ENCODE data around the gene RACGAP1.

RACGAP1 gene

DNA sequence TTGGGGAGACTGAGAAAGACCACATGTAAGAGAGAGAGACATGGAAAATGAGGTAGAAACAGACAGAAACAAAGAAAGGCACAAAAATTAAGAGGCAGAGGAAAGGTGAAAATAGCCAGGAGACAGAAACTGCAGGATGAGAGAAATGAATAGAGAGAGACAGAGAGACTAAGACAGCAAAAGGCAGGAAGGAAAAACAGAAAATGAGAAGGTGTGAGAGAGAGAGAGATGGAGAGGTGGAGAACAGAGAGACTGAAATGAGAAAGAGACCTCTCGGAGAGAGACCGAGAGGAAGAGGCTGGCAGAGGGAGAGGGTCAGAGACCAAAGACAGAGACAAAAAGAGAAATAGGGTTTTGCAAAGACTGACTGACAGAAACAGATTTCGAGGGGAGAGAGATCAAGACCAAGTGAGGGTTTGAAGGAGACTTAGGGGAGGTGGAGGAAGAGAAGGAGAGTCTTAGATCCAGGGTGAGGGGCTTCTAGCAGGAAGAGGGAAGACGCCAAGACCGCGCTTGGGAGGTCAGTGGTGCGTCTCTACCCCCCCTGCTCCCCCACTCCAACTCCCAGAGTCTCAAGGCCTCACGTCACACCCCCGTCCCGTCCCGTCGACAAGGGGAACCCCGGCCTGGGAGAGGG, 64.7 kb downstream of the RACGAP1 start:
- in situ Hi-C loops (cut with MboI; ENCODE audit: low sequenced_read_pairs, unreplicated experiment), result no loop called here
- DNase-seq (ENCODE audit: low spot score), result no peak
- TF ChIP-seq, protein P1, sequence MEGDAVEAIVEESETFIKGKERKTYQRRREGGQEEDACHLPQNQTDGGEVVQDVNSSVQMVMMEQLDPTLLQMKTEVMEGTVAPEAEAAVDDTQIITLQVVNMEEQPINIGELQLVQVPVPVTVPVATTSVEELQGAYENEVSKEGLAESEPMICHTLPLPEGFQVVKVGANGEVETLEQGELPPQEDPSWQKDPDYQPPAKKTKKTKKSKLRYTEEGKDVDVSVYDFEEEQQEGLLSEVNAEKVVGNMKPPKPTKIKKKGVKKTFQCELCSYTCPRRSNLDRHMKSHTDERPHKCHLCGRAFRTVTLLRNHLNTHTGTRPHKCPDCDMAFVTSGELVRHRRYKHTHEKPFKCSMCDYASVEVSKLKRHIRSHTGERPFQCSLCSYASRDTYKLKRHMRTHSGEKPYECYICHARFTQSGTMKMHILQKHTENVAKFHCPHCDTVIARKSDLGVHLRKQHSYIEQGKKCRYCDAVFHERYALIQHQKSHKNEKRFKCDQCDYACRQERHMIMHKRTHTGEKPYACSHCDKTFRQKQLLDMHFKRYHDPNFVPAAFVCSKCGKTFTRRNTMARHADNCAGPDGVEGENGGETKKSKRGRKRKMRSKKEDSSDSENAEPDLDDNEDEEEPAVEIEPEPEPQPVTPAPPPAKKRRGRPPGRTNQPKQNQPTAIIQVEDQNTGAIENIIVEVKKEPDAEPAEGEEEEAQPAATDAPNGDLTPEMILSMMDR (IDR thresholded peaks at IDR 0.05; ENCODE audit: borderline replicate concordance, control extremely low read depth, extremely low read depth, insufficient read depth, missing control alignments), result no peak

- DNase-seq (ENCODE audit: low spot score), result no peak
- TF ChIP-seq, protein P1 (IDR thresholded peaks at IDR 0.05; ENCODE audit: borderline replicate concordance, control extremely low read depth, extremely low read depth, insufficient read depth, missing control alignments), result no peak
- in situ Hi-C loops (cut with MboI; ENCODE audit: low sequenced_read_pairs, unreplicated experiment), result no loop called here
Measured at GRCh38 chr12:49959685-49960473, 65.4 kb downstream of the RACGAP1 start.

DNA sequence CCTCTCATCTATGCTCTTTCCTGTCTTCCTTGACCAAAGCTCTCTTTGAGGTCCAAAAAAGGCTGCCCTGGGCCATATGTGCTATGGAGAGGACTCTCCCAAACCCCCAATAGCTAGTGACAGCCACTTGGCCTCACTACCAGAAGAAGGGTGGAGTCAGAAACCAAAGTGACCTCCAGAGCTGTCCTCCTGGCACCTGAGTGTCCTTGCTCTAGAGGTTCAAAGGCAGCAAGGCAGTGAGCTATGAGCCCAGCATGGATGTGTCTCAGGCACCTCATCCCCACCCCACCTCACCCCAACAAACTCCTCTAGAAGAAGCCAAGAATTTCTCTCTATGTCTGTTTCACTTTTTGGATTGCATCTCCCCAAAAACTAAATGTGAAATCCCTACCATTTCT, 67.7 kb downstream of the RACGAP1 start:
- in situ Hi-C loops (cut with MboI; ENCODE audit: low sequenced_read_pairs, unreplicated experiment), result no loop called here
- no peak for DNase-seq (ENCODE audit: low spot score)
- TF ChIP-seq, protein P1 (IDR thresholded peaks at IDR 0.05; ENCODE audit: borderline replicate concordance, control extremely low read depth, extremely low read depth, insufficient read depth, missing control alignments), result no peak

DNA sequence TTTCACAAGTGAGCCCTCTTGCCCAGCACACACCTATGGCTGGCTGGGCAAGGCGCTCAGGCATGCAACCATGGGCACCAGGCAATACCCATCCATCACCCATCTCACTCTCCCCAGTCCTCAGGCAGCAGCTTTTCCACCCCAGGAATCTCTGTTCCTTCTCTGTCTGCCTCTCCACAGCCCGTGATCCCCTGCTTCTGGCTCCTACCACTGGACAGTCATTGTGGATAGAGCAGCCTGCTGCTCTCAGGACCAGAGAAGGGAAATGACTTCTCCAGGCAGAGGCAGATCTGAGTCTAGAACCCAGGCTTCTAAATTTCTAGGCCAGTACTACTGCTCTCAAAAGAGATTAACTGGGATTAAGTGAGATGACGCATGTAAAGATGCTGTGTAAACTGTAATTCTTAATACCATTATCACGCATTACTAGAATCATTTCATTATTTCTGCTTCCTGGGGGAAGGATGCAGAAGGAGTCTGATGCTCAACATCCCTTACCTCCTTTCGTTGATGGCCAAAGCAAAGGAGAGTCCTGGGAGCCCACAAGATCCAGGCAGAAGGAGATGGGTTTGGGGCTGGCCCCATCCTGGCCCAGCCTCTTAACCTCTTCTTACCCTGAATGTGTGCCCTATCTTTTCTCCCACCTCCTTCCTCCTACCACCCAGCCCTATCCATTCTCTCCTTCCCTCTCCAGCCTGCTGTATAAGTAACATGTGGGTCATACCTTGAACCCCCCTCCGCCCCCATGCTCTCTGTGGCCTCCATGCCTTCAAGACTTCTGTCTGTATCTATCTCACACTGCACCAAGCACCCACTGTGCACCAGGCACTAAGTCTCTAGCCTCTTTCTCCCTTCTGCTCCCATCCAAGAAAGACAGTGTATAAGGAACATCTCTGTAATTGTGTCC, 68.4 kb downstream of the RACGAP1 start:
- DNase-seq (ENCODE audit: low spot score), result no peak
- in situ Hi-C loops (cut with MboI; ENCODE audit: low sequenced_read_pairs, unreplicated experiment), result no loop called here
- TF ChIP-seq, protein P1 (IDR thresholded peaks at IDR 0.05; ENCODE audit: borderline replicate concordance, control extremely low read depth, extremely low read depth, insufficient read depth, missing control alignments), result no peak

- in situ Hi-C loops (cut with MboI; ENCODE audit: low sequenced_read_pairs, unreplicated experiment), result no loop called here
- TF ChIP-seq, protein P1 (IDR thresholded peaks at IDR 0.05; ENCODE audit: borderline replicate concordance, control extremely low read depth, extremely low read depth, insufficient read depth, missing control alignments), result no peak
- no peak for DNase-seq (ENCODE audit: low spot score)
Measured at GRCh38 chr12:49955899-49956662, 69.2 kb downstream of the RACGAP1 start.
